ENCODE measurements around the gene VAMP7.
A peak's percentile ranks its signal among the peaks of the same experiment; 100 is the strongest.

DNA sequence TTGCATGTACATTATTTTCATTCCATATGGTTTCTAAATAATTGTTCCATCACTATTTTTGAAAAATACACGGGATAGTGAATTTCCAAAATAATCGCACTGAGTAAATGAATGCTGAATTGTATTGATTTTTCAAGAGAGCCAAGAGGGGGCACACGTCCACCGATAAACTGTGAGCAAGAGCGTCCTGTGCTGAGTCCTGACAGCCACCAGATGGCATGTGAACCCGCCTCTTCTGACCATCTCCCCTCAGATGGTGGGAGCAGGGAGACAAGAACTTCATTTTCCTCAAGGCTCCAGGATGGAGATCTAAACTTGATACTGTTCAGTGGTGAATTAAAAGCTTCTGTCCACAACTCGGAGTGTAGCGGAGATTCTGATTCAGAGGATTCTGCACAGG is 85.7 kb downstream of the VAMP7 start:
- TF ChIP-seq, protein P1, sequence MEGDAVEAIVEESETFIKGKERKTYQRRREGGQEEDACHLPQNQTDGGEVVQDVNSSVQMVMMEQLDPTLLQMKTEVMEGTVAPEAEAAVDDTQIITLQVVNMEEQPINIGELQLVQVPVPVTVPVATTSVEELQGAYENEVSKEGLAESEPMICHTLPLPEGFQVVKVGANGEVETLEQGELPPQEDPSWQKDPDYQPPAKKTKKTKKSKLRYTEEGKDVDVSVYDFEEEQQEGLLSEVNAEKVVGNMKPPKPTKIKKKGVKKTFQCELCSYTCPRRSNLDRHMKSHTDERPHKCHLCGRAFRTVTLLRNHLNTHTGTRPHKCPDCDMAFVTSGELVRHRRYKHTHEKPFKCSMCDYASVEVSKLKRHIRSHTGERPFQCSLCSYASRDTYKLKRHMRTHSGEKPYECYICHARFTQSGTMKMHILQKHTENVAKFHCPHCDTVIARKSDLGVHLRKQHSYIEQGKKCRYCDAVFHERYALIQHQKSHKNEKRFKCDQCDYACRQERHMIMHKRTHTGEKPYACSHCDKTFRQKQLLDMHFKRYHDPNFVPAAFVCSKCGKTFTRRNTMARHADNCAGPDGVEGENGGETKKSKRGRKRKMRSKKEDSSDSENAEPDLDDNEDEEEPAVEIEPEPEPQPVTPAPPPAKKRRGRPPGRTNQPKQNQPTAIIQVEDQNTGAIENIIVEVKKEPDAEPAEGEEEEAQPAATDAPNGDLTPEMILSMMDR (IDR thresholded peaks at IDR 0.05) = peak in 1 of 6 experiments; percentile 6
- no peak for TF ChIP-seq POLR2A (IDR thresholded peaks at IDR 0.05)

Measured in adrenal gland (tissue), 5 donors.